ENCODE measurements around the gene TLE5.
"Not testable (repeated sequence)": the region's sequence is repeated elsewhere in the genome, so short reads cannot be mapped to it uniquely, and the experiment has no call there.

TLE5 gene

DNA sequence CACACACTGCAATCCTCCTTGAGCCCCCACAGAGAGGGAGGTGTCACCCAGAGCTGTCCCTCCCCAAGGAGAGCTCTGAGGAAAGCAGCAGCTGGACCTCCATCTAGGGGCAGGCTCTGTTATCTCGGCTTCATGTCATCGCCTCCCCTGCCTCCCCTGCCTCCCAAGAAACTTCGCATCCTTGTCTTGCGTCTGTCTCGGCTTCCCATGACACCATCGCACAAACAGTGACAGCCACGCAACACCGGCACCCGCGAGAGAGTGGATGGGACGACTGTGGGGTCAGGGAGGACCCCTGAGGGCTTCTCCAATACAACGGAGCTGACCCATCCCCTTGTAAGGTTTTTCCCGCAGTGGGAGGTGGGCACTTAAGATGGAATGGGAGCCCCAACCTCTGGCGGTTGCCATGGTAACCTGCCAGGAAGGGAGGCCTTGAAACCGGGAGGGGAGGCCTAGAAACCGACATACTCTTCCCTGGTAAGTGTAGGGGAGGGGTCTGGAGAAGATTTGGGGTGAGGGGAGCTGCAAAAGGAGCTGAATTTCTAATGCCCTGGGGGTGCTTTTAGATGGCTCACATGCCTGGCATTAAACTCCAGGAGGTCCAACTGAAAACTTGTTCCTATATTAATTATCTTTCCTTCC lies 49.6 kb downstream of the TLE5 start:
- no peak overlapping the region for H3K9ac ChIP-seq (ENCODE audit: low read depth, low read length)
- no peak overlapping the region for H3K4me3 ChIP-seq (ENCODE audit: low read length)
- H3K27me3 ChIP-seq (ENCODE audit: insufficient read depth, low read length): no peaks in the 10 kb centered on the region
- H3K27ac ChIP-seq (ENCODE audit: low read length): no peak overlapping the region
- H3K4me1 ChIP-seq (ENCODE audit: insufficient read depth, low read length): no peaks in the 10 kb centered on the region
- H3K9me3 ChIP-seq (ENCODE audit: insufficient read depth, low read depth, low read length): no peaks in the 10 kb centered on the region
- no peaks in the 10 kb centered on the region for H3K36me3 ChIP-seq (ENCODE audit: insufficient read depth, low read depth, low read length)

DNA sequence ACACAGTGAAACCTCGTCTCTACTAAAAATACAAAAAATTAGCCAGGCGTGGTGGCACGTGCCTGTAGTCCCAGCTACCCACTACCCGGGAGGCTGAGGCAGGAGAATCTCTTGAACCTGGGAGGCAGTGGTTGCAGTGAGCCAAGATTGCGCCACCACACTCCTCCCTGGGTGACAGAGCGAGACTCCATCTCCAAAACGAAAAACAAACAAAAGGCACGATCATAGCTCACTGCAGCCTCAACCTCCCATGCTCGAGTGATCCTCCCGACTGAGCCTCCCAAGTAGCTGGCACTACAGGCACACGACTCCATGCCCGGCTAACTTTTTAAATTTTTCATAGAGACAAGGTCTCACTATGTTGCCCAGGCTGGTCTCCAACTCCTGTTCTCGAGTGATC lies 50.2 kb downstream of the TLE5 start:
- not testable (repeated sequence) for H3K4me3 ChIP-seq (ENCODE audit: low read length); H3K27me3 ChIP-seq (ENCODE audit: insufficient read depth, low read length); H3K27ac ChIP-seq (ENCODE audit: low read length); H3K36me3 ChIP-seq (ENCODE audit: insufficient read depth, low read depth, low read length); H3K9ac ChIP-seq (ENCODE audit: low read depth, low read length); H3K4me1 ChIP-seq (ENCODE audit: insufficient read depth, low read length); H3K9me3 ChIP-seq (ENCODE audit: insufficient read depth, low read depth, low read length)

DNA sequence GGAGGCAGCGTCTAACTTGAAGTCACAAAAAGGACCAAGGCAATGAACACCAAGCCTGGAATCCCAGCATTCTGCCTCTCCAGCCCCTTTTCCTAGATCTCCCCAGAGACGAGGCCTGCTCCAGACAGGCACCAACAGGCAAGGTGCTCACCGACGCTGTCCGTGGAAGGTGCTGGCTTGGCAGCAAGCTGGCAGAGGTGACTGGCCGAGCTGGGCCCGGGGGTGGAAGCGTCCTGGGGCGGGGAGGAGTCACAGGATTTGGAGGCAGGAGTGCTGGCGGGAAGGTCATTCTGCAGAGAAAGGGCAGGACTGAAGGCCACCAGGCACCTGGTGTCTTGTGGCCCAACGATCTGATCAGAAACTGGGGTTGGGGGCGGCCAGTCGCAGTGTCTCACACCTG lies 51.4 kb downstream of the TLE5 start:
- Histone ChIP-seq H3K4me1 (ENCODE audit: insufficient read depth, low read length) (no peaks in the 10 kb centered on the region), H3K9me3 (ENCODE audit: insufficient read depth, low read depth, low read length) (no peaks in the 10 kb centered on the region), H3K27me3 (ENCODE audit: insufficient read depth, low read length) (no peaks in the 10 kb centered on the region), H3K27ac (ENCODE audit: low read length) (no peak overlapping the region), H3K4me3 (ENCODE audit: low read length) (no peak overlapping the region), H3K36me3 (ENCODE audit: insufficient read depth, low read depth, low read length) (no peaks in the 10 kb centered on the region), H3K9ac (ENCODE audit: low read depth, low read length) (no peak overlapping the region)

DNA sequence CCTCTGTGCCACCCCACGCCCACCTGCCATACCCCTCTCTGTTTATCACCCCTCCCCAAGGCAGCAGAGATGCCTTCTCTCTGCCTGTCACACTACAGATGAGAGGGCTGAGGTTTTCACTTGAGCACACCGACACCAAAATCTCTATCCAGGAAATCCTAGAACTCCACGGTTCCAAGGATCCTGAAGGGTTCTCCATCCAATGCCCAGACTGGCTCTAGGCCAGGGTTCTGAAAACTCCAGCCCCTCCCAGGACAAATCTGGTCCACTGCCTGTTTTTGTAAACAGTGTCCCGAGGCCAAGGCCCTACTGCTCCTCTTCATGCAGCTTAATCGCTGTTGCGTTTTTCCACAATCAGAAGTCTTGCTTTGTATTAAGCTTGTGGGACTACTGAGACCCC lies 53.3 kb downstream of the TLE5 start:
- H3K27me3 ChIP-seq (ENCODE audit: insufficient read depth, low read length): no peaks in the 10 kb centered on the region
- no peaks in the 10 kb centered on the region for H3K9me3 ChIP-seq (ENCODE audit: insufficient read depth, low read depth, low read length)
- H3K4me3 ChIP-seq (ENCODE audit: low read length): no peak overlapping the region
- H3K9ac ChIP-seq (ENCODE audit: low read depth, low read length): no peak overlapping the region
- H3K27ac ChIP-seq (ENCODE audit: low read length): no peak overlapping the region
- no peaks in the 10 kb centered on the region for H3K36me3 ChIP-seq (ENCODE audit: insufficient read depth, low read depth, low read length)
- H3K4me1 ChIP-seq (ENCODE audit: insufficient read depth, low read length): no peaks in the 10 kb centered on the region

DNA sequence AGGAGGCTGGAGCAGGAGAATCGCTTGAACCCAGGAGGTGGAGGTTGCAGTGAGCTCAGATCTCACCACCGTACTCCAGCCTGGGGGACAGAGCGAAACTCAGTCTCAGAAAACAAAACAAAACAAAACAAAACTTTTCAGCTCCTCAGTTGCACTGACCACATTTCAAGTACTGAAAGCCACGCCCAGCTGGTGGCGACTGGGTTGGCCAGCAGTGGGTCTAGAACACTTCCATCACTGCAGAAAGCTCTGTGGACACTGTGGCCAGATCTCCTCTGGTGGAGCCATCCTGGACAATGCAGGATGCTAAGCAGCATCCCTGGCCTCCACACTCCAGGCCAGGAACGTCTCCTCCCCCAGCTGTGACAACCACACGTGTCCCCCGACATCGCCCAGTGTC lies 54.3 kb downstream of the TLE5 start:
- no peak overlapping the region for H3K4me3 ChIP-seq (ENCODE audit: low read length)
- no peak overlapping the region for H3K9ac ChIP-seq (ENCODE audit: low read depth, low read length)

DNA sequence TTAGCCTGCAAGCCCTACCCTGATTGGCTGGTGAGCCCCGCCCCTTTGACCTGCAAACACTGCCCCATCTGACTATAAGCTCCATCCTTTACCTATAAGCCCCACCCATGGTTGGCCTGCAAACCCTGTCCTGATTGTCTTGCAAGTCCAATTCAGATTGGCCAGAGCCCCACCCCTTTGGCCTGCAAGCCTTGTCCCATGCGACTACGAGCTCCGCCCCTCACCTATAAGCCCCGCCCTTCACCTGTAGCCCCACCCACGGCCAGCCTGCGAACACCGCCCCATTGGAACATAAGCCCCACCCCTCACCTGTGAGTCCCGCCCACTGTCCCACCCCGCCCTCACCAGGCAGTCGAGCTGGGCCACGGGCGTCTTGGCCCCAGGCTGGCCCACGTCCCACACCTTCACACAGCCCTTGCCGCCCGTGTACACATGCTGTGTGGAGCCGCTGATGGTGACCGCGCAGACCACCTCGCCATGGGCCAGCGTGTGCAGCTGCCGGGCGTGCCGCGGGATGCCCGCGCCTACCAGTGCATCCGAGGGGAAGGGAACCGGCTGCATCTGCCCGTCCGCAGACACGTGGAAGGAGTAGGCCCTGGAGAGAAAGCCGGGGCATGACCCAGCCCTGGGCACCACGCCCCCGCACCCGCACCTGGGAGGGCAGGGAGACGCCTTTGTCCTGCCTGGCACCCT lies 56.1 kb downstream of the TLE5 start:
- H3K4me3 ChIP-seq (ENCODE audit: low read length): no peak overlapping the region
- H3K27me3 ChIP-seq (ENCODE audit: insufficient read depth, low read length): no peaks in the 10 kb centered on the region
- no peak overlapping the region for H3K9ac ChIP-seq (ENCODE audit: low read depth, low read length)
- H3K4me1 ChIP-seq (ENCODE audit: insufficient read depth, low read length): no peaks in the 10 kb centered on the region
- no peaks in the 10 kb centered on the region for H3K9me3 ChIP-seq (ENCODE audit: insufficient read depth, low read depth, low read length)
- no peaks in the 10 kb centered on the region for H3K36me3 ChIP-seq (ENCODE audit: insufficient read depth, low read depth, low read length)
- no peak overlapping the region for H3K27ac ChIP-seq (ENCODE audit: low read length)

More for the DNA sequence above, 54.3 kb downstream of the TLE5 start:
- Histone ChIP-seq H3K4me1 (ENCODE audit: insufficient read depth, low read length) (no peaks in the 10 kb centered on the region), H3K27ac (ENCODE audit: low read length) (no peak overlapping the region), H3K36me3 (ENCODE audit: insufficient read depth, low read depth, low read length) (no peaks in the 10 kb centered on the region), H3K27me3 (ENCODE audit: insufficient read depth, low read length) (no peaks in the 10 kb centered on the region), H3K9me3 (ENCODE audit: insufficient read depth, low read depth, low read length) (no peaks in the 10 kb centered on the region)

DNA sequence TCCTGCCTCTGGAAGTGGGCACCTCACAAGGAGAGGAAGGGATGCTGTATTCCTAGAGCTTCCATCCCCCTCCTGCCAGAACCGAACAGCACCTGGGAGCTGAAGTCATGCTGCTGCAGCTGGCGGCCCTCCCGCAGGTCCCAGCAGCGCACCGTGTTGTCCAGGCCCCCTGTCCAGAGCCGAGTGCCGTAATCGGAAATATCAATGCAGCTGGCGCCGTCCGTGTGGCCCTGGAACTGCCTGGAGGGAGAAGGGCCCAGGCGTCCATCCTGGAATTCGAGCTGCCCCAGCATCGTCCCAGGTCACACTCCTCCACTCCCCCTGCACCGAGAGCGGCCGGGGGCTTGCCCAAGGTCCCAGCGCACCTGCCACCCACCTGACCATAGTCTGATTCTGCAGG lies 57.0 kb downstream of the TLE5 start:
- Histone ChIP-seq H3K9ac (ENCODE audit: low read depth, low read length) (no peak overlapping the region), H3K4me1 (ENCODE audit: insufficient read depth, low read length) (no peaks in the 10 kb centered on the region), H3K27me3 (ENCODE audit: insufficient read depth, low read length) (no peaks in the 10 kb centered on the region), H3K27ac (ENCODE audit: low read length) (no peak overlapping the region), H3K4me3 (ENCODE audit: low read length) (no peak overlapping the region), H3K9me3 (ENCODE audit: insufficient read depth, low read depth, low read length) (no peaks in the 10 kb centered on the region), H3K36me3 (ENCODE audit: insufficient read depth, low read depth, low read length) (no peaks in the 10 kb centered on the region)

DNA sequence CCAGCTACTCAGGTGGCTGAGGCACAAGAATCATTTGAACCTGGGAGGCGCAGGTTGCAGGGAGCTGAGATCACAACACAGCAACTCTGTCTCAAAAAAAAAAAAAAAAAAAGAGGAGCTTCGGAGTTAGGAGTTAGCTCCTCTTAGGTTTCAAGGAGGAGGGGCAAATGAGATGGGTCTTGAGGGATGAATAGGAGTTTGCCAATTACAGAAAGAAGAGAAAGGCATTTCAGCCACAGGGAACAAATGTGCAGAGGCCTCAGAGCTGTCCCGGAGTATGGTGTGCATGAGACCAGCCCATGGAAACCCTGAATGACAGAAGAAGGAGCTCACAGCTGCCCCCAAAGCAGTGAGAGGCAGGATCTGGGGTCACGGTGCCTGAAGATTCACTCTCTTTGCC lies 57.8 kb downstream of the TLE5 start:
- no peak overlapping the region for H3K9ac ChIP-seq (ENCODE audit: low read depth, low read length)
- no peak overlapping the region for H3K27ac ChIP-seq (ENCODE audit: low read length)
- no peak overlapping the region for H3K4me3 ChIP-seq (ENCODE audit: low read length)
- H3K4me1 ChIP-seq (ENCODE audit: insufficient read depth, low read length): no peaks in the 10 kb centered on the region
- no peaks in the 10 kb centered on the region for H3K36me3 ChIP-seq (ENCODE audit: insufficient read depth, low read depth, low read length)
- H3K9me3 ChIP-seq (ENCODE audit: insufficient read depth, low read depth, low read length): no peaks in the 10 kb centered on the region
- no peaks in the 10 kb centered on the region for H3K27me3 ChIP-seq (ENCODE audit: insufficient read depth, low read length)

DNA sequence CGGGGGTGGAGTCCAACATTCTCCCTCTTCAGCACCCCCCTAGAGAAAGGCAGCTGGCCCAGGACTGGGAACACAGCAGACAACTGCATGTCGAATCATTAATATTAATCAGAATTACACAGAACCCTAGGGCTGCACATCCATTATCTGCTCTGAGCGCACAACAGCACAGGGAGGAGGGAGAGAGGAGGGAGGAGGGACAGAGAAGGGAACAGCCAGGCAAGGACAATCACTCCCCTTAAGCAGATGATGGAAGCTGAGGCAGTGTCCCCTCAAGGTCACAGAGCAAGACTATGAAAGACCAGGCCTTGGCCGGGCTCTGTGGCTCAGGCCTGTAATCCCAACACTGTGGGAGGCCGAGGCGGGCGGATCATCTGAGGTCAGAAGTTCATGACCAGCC lies 59.2 kb downstream of the TLE5 start:
- Histone ChIP-seq H3K36me3 (ENCODE audit: insufficient read depth, low read depth, low read length) (no peaks in the 10 kb centered on the region), H3K9ac (ENCODE audit: low read depth, low read length) (no peak overlapping the region), H3K4me1 (ENCODE audit: insufficient read depth, low read length) (no peaks in the 10 kb centered on the region), H3K9me3 (ENCODE audit: insufficient read depth, low read depth, low read length) (no peaks in the 10 kb centered on the region), H3K27ac (ENCODE audit: low read length) (no peak overlapping the region), H3K27me3 (ENCODE audit: insufficient read depth, low read length) (no peaks in the 10 kb centered on the region), H3K4me3 (ENCODE audit: low read length) (no peak overlapping the region)
